Measurements from ENCODE around the gene URB2. TPM values are rescaled to one million over a fixed set of nuclear protein-coding genes. Genes with fewer than 3 reads are reported as not detected.
A peak's percentile ranks its signal among the peaks of the same experiment; 100 is the strongest.

The URB2 gene
- total and polyA plus RNA-seq, 2 experiments from 2014 or later = 7.6 to 44.3 TPM

GRCh38 chr1:229582011-229582694, 43.9 kb upstream of the URB2 start:
- H3K36me3 Mint-ChIP-seq (ENCODE audit: low read depth) = no peaks in the 10 kb centered on the region
- H2AFZ ChIP-seq = 0 out of 2 replicates have a peak overlapping the region, but pooled peaks have one; percentile 18
- DNase-seq (ENCODE audit: low spot score) (no peak), ATAC-seq (peak; percentile 27; the same call in 2 of the 3 replicates)
- H3K27me3 Mint-ChIP-seq (ENCODE audit: insufficient read depth, low read depth, poor library complexity) = peaks cover 4% of the 10 kb centered on the region
- no peak overlapping the region for H3K4me3 Mint-ChIP-seq
- no peaks in the 10 kb centered on the region for H3K36me3 ChIP-seq (ENCODE audit: insufficient read depth)
- no peaks in the 10 kb centered on the region for H3K9me2 ChIP-seq (ENCODE audit: insufficient read depth)
- no peak overlapping the region for H3K4me2 ChIP-seq
- H3K4me3 ChIP-seq = no peak overlapping the region
- no peaks in the 10 kb centered on the region for H4K20me1 ChIP-seq (replicated peaks; ENCODE audit: insufficient read depth)
- H3K27me3 ChIP-seq (ENCODE audit: insufficient read depth) = no peaks in the 10 kb centered on the region
- peaks cover 9% of the 10 kb centered on the region for H3K4me1 Mint-ChIP-seq
- H3K4me1 ChIP-seq (ENCODE audit: insufficient read depth) = no peaks in the 10 kb centered on the region
- no peaks in the 10 kb centered on the region; the same call in 1 of the 3 replicates for H3K9me3 Mint-ChIP-seq
- no peak overlapping the region for H3K27ac ChIP-seq (ENCODE audit: low read depth)
- TF ChIP-seq JUNB (IDR thresholded peaks at IDR 0.05; ENCODE audit: unreplicated experiment) = no peak
- no peak for TF ChIP-seq STAT1 (IDR thresholded peaks at IDR 0.05; ENCODE audit: unreplicated experiment)
- no peak for TF ChIP-seq CTCF (conservative IDR thresholded peaks at IDR 0.05; ENCODE audit: low read depth in 2 of 2)
- no peak for TF ChIP-seq ETS1 (IDR thresholded peaks at IDR 0.05)
- no peak for TF ChIP-seq CREB1 (CRISPR knock-in tag; IDR thresholded peaks at IDR 0.05; ENCODE audit: low read depth)
- TF ChIP-seq EZH2 (IDR thresholded peaks at IDR 0.05; ENCODE audit: low read depth, unreplicated experiment) = no peak
- no peak for TF ChIP-seq ZNF331 (CRISPR knock-in tag; IDR thresholded peaks at IDR 0.05; ENCODE audit: low read depth)
- no peak for TF ChIP-seq ZNF114 (CRISPR knock-in tag; IDR thresholded peaks at IDR 0.05)
- TF ChIP-seq EZH2phosphoT487 (IDR thresholded peaks at IDR 0.05; ENCODE audit: unreplicated experiment) = no peak
- TF ChIP-seq, protein P1, sequence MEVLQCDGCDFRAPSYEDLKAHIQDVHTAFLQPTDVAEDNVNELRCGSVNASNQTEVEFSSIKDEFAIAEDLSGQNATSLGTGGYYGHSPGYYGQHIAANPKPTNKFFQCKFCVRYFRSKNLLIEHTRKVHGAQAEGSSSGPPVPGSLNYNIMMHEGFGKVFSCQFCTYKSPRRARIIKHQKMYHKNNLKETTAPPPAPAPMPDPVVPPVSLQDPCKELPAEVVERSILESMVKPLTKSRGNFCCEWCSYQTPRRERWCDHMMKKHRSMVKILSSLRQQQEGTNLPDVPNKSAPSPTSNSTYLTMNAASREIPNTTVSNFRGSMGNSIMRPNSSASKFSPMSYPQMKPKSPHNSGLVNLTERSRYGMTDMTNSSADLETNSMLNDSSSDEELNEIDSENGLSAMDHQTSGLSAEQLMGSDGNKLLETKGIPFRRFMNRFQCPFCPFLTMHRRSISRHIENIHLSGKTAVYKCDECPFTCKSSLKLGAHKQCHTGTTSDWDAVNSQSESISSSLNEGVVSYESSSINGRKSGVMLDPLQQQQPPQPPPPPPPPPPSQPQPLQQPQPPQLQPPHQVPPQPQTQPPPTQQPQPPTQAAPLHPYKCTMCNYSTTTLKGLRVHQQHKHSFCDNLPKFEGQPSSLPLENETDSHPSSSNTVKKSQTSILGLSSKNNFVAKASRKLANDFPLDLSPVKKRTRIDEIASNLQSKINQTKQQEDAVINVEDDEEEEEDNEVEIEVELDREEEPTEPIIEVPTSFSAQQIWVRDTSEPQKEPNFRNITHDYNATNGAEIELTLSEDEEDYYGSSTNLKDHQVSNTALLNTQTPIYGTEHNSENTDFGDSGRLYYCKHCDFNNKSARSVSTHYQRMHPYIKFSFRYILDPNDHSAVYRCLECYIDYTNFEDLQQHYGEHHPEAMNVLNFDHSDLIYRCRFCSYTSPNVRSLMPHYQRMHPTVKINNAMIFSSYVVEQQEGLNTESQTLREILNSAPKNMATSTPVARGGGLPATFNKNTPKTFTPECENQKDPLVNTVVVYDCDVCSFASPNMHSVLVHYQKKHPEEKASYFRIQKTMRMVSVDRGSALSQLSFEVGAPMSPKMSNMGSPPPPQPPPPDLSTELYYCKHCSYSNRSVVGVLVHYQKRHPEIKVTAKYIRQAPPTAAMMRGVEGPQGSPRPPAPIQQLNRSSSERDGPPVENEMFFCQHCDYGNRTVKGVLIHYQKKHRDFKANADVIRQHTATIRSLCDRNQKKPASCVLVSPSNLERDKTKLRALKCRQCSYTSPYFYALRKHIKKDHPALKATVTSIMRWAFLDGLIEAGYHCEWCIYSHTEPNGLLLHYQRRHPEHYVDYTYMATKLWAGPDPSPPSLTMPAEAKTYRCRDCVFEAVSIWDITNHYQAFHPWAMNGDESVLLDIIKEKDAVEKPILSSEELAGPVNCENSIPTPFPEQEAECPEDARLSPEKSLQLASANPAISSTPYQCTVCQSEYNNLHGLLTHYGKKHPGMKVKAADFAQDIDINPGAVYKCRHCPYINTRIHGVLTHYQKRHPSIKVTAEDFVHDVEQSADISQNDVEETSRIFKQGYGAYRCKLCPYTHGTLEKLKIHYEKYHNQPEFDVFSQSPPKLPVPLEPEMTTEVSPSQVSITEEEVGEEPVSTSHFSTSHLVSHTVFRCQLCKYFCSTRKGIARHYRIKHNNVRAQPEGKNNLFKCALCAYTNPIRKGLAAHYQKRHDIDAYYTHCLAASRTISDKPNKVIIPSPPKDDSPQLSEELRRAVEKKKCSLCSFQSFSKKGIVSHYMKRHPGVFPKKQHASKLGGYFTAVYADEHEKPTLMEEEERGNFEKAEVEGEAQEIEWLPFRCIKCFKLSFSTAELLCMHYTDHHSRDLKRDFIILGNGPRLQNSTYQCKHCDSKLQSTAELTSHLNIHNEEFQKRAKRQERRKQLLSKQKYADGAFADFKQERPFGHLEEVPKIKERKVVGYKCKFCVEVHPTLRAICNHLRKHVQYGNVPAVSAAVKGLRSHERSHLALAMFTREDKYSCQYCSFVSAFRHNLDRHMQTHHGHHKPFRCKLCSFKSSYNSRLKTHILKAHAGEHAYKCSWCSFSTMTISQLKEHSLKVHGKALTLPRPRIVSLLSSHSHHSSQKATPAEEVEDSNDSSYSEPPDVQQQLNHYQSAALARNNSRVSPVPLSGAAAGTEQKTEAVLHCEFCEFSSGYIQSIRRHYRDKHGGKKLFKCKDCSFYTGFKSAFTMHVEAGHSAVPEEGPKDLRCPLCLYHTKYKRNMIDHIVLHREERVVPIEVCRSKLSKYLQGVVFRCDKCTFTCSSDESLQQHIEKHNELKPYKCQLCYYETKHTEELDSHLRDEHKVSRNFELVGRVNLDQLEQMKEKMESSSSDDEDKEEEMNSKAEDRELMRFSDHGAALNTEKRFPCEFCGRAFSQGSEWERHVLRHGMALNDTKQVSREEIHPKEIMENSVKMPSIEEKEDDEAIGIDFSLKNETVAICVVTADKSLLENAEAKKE (CRISPR knock-in tag; IDR thresholded peaks at IDR 0.05) = no peak
- TF ChIP-seq, protein P2, sequence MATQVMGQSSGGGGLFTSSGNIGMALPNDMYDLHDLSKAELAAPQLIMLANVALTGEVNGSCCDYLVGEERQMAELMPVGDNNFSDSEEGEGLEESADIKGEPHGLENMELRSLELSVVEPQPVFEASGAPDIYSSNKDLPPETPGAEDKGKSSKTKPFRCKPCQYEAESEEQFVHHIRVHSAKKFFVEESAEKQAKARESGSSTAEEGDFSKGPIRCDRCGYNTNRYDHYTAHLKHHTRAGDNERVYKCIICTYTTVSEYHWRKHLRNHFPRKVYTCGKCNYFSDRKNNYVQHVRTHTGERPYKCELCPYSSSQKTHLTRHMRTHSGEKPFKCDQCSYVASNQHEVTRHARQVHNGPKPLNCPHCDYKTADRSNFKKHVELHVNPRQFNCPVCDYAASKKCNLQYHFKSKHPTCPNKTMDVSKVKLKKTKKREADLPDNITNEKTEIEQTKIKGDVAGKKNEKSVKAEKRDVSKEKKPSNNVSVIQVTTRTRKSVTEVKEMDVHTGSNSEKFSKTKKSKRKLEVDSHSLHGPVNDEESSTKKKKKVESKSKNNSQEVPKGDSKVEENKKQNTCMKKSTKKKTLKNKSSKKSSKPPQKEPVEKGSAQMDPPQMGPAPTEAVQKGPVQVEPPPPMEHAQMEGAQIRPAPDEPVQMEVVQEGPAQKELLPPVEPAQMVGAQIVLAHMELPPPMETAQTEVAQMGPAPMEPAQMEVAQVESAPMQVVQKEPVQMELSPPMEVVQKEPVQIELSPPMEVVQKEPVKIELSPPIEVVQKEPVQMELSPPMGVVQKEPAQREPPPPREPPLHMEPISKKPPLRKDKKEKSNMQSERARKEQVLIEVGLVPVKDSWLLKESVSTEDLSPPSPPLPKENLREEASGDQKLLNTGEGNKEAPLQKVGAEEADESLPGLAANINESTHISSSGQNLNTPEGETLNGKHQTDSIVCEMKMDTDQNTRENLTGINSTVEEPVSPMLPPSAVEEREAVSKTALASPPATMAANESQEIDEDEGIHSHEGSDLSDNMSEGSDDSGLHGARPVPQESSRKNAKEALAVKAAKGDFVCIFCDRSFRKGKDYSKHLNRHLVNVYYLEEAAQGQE (IDR thresholded peaks at IDR 0.05; ENCODE audit: unreplicated experiment) = no peak
- TF ChIP-seq POLR2AphosphoS5 (IDR thresholded peaks at IDR 0.05; ENCODE audit: low read depth) = no peak
- TF ChIP-seq NANOG (IDR thresholded peaks at IDR 0.05; ENCODE audit: borderline replicate concordance) = no peak
- no peaks in the 10 kb centered on the region for H3K79me2 ChIP-seq (replicated peaks; ENCODE audit: insufficient read depth)
- H3K27ac Mint-ChIP-seq = no peak overlapping the region
- no peaks in the 10 kb centered on the region for H3F3A ChIP-seq (replicated peaks; ENCODE audit: low read depth)
